PC-3 (cell line): Measurements from ENCODE around the gene TMEM43. TPM values are rescaled to one million over a fixed set of nuclear protein-coding genes. Genes with fewer than 3 reads are reported as not detected.

Experiments
- ATAC-seq: fragments of 200-7000 bp; cut with Tn5 transposase; 2 replicates; pipeline ENCODE4 v1.9.1; 2020; ENCODE audit warnings: mild to moderate bottlenecking, moderate library complexity
- BruUV-seq: library from RNA; stranded (reverse); fragments of 400-500 nt; replicated peaks from 2 replicates; lab custom pipeline; 2021; lab: Mats Ljungman, UMichigan
- CTCF ChIA-PET: fragments of 300-600 bp; sonication (Branson Sonifier 250); formaldehyde crosslinking; loops from one replicate; lab custom pipeline; 2022; ENCODE audit warnings: antibody characterized with exemption; lab: Charles Lee
- POLR2A ChIA-PET: fragments of 300-600 bp; sonication (Branson Sonifier 250); formaldehyde crosslinking; loops from one replicate; lab custom pipeline; 2022; ENCODE audit warnings: antibody characterized with exemption; ENCODE audit not compliant: unreplicated experiment; lab: Charles Lee
- DNase-seq: peaks from one replicate; pipeline ENCODE4 v3.0.0-alpha.2; 2015
- H2AFZ ChIP-seq: fragments of 300-600 bp; sonication (generic); 2 replicates; pipeline ENCODE4 v1.6.0; 2016; ENCODE audit warnings: antibody characterized with exemption, low read length
- H3F3A ChIP-seq: fragments of 300-600 bp; sonication (generic); one replicate; pipeline ENCODE4 v1.6.0; 2017; ENCODE audit warnings: antibody characterized with exemption, low read length, control low read depth, mild to moderate bottlenecking; ENCODE audit not compliant: unreplicated experiment
- H3K27ac ChIP-seq: fragments of 300-600 bp; sonication (generic); 2 replicates; pipeline ENCODE4 v1.5.1; 2016; ENCODE audit warnings: mild to moderate bottlenecking, low read length
- H3K27me3 ChIP-seq: fragments of 300-600 bp; sonication (generic); 2 replicates; pipeline ENCODE4 v1.6.1; 2016; ENCODE audit warnings: low read length, mixed read lengths
- H3K36me3 ChIP-seq: fragments of 300-600 bp; sonication (generic); 2 replicates; pipeline ENCODE4 v1.6.1; 2016; ENCODE audit warnings: low read depth, mixed run types, low read length, mixed read lengths
- H3K4me1 ChIP-seq: fragments of 300-600 bp; sonication (generic); 2 replicates; pipeline ENCODE4 v1.5.1; 2016; ENCODE audit warnings: low read length; ENCODE audit not compliant: insufficient read depth
- H3K4me2 ChIP-seq: fragments of 300-600 bp; sonication (generic); 2 replicates; pipeline ENCODE4 v1.6.0; 2016; ENCODE audit warnings: low read length
- H3K4me3 ChIP-seq: fragments of 300-600 bp; sonication (generic); 2 replicates; pipeline ENCODE4 v1.5.1; 2016; ENCODE audit warnings: mild to moderate bottlenecking, low read length, mixed read lengths
- H3K79me2 ChIP-seq: fragments of 300-600 bp; sonication (generic); 2 replicates; pipeline ENCODE4 v1.6.1; 2017; ENCODE audit warnings: low read length, mixed read lengths
- H3K9ac ChIP-seq: fragments of 300-600 bp; sonication (generic); 2 replicates; pipeline ENCODE4 v1.6.0; 2016; ENCODE audit warnings: mild to moderate bottlenecking, low read length
- H3K9me2 ChIP-seq: fragments of 300-600 bp; sonication (generic); replicated peaks from 2 replicates; pipeline ENCODE4 v1.6.1; 2016; ENCODE audit warnings: mixed run types, low read length, mixed read lengths
- H3K9me3 ChIP-seq: fragments of 300-600 bp; sonication (generic); 2 replicates; pipeline ENCODE4 v1.6.1; 2016; ENCODE audit warnings: low read length, mixed read lengths
- H4K20me1 ChIP-seq: fragments of 300-600 bp; sonication (generic); 2 replicates; pipeline ENCODE4 v1.6.1; 2016; ENCODE audit warnings: low read length, mixed read lengths
- EZH2 ChIP-seq: fragments of 300-600 bp; sonication (generic); IDR thresholded peaks from one replicate; pipeline ENCODE4 v1.6.1; 2017; ENCODE audit warnings: antibody characterized with exemption, mild to moderate bottlenecking, low read length; ENCODE audit not compliant: unreplicated experiment
- EZH2phosphoT487 ChIP-seq: fragments of 300-600 bp; sonication (generic); IDR thresholded peaks from 2 replicates; pipeline ENCODE4 v1.6.1; 2018; ENCODE audit warnings: mild to moderate bottlenecking, antibody characterized with exemption, low read length, borderline replicate concordance
- intact Hi-C: fragments of 100-400 bp; cut with micrococcal nuclease; formaldehyde crosslinking; loops from 2 replicates; pipeline ENCODE4 v1.9.0; 2023
- total RNA-seq: library from RNA; depleted of rRNA; stranded (reverse); fragments of >200 nt; gene quantifications from 2 replicates; pipeline ENCODE4 v1.2.3, GENCODE V29; 2014
- TF ChIP-seq, protein P1 (sequence below): fragments of 300-600 bp; sonication (generic); conservative IDR thresholded peaks from 2 replicates; pipeline ENCODE4 v1.5.1; 2017; ENCODE audit warnings: antibody characterized with exemption, low read depth, mild to moderate bottlenecking, low read length

Gene TMEM43
- total RNA-seq, 1 experiment from 2014 or later: 83.1 TPM

- TF ChIP-seq EZH2phosphoT487 (no peak), EZH2 (no peak)
- TF ChIP-seq, protein P1, sequence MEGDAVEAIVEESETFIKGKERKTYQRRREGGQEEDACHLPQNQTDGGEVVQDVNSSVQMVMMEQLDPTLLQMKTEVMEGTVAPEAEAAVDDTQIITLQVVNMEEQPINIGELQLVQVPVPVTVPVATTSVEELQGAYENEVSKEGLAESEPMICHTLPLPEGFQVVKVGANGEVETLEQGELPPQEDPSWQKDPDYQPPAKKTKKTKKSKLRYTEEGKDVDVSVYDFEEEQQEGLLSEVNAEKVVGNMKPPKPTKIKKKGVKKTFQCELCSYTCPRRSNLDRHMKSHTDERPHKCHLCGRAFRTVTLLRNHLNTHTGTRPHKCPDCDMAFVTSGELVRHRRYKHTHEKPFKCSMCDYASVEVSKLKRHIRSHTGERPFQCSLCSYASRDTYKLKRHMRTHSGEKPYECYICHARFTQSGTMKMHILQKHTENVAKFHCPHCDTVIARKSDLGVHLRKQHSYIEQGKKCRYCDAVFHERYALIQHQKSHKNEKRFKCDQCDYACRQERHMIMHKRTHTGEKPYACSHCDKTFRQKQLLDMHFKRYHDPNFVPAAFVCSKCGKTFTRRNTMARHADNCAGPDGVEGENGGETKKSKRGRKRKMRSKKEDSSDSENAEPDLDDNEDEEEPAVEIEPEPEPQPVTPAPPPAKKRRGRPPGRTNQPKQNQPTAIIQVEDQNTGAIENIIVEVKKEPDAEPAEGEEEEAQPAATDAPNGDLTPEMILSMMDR: no peak
- Histone ChIP-seq H2AFZ (no peak overlapping the region), H3K36me3 (peaks cover 48% of the 10 kb centered on the region), H3K27me3 (no peaks in the 10 kb centered on the region), H3K79me2 (no peaks in the 10 kb centered on the region), H3K9me3 (0 out of 2 replicates have a peak, but pooled peaks cover 2% of the 10 kb centered on the region), H3K27ac (no peak overlapping the region), H4K20me1 (no peaks in the 10 kb centered on the region), H3K4me1 (no peaks in the 10 kb centered on the region), H3K4me2 (no peak overlapping the region), H3F3A (no peaks in the 10 kb centered on the region), H3K9me2 (no peaks in the 10 kb centered on the region), H3K9ac (no peak overlapping the region), H3K4me3 (no peak overlapping the region)
- intact Hi-C loops: no loop called here
- ChIA-PET POLR2A (no interaction called here), CTCF (no interaction called here)
- DNase-seq (no peak), ATAC-seq (no peak)
- BruUV-seq: no TSS peak
These were observed 32.1 kb downstream of the TMEM43 start for GRCh38 chr3:14156843-14157561.

GRCh38 chr3:14157951-14158350 is 33.1 kb downstream of the TMEM43 start:
- Histone ChIP-seq H3K27ac (no peak overlapping the region), H2AFZ (no peak overlapping the region), H3K4me3 (no peak overlapping the region), H3K9me2 (no peaks in the 10 kb centered on the region), H3K79me2 (no peaks in the 10 kb centered on the region), H3K9ac (no peak overlapping the region), H3K9me3 (0 out of 2 replicates have a peak, but pooled peaks cover 7% of the 10 kb centered on the region), H3K36me3 (peaks cover 58% of the 10 kb centered on the region), H3K27me3 (no peaks in the 10 kb centered on the region), H3K4me1 (no peaks in the 10 kb centered on the region), H3K4me2 (no peak overlapping the region), H4K20me1 (no peaks in the 10 kb centered on the region), H3F3A (no peaks in the 10 kb centered on the region)
- no peak for ATAC-seq
- intact Hi-C loops: no loop called here
- BruUV-seq: no TSS peak
- CTCF ChIA-PET: no interaction called here
- POLR2A ChIA-PET: interaction anchor here (0.6 kb wide), 1 partner anchor 17 kb away, joined by 11 read pairs; no protein-coding TSS in a partner anchor
- TF ChIP-seq EZH2 (no peak), EZH2phosphoT487 (no peak)
- TF ChIP-seq, protein P1: no peak
- DNase-seq: no peak

- TF ChIP-seq, protein P1: no peak
- TF ChIP-seq EZH2phosphoT487 (no peak), EZH2 (no peak)
- ChIA-PET POLR2A (interaction anchor here (0.6 kb wide), 1 partner anchor 17 kb away, joined by 11 read pairs; no protein-coding TSS in a partner anchor), CTCF (no interaction called here)
- H3F3A ChIP-seq: no peaks in the 10 kb centered on the region
- H3K9ac ChIP-seq: no peak overlapping the region
- H2AFZ ChIP-seq: no peak overlapping the region
- no peaks in the 10 kb centered on the region for H3K9me2 ChIP-seq
- no peaks in the 10 kb centered on the region for H3K27me3 ChIP-seq
- H3K4me1 ChIP-seq: no peaks in the 10 kb centered on the region
- intact Hi-C loops: no loop called here
- peaks cover 62% of the 10 kb centered on the region for H3K36me3 ChIP-seq
- no peak overlapping the region for H3K4me2 ChIP-seq
- DNase-seq (no peak), ATAC-seq (no peak)
- H3K9me3 ChIP-seq: 0 out of 2 replicates have a peak, but pooled peaks cover 7% of the 10 kb centered on the region
- no peaks in the 10 kb centered on the region for H3K79me2 ChIP-seq
- H4K20me1 ChIP-seq: no peaks in the 10 kb centered on the region
- BruUV-seq: no TSS peak
- no peak overlapping the region for H3K27ac ChIP-seq
- no peak overlapping the region for H3K4me3 ChIP-seq
These were observed 33.5 kb downstream of the TMEM43 start for GRCh38 chr3:14158370-14158769.
